ENCODE results near the gene SMG9. TPM values are rescaled to one million over a fixed set of nuclear protein-coding genes. Genes with fewer than 3 reads are reported as not detected.
"Not testable (repeated sequence)": the region's sequence is repeated elsewhere in the genome, so short reads cannot be mapped to it uniquely, and the experiment has no call there.

SMG9 gene
- total and polyA plus RNA-seq, 8 donors, result 40.9 to 66.2 (median 54.6) TPM

GRCh38 chr19:43777163-43777695 lies 22.5 kb upstream of the SMG9 start:
- peak; percentile 13 for ATAC-seq
- Histone ChIP-seq H3K4me1 (peaks cover 14 to 53% of the 10 kb centered on the region in 2 donors), H3K36me3 (peaks cover 0 to 8% of the 10 kb centered on the region in 2 donors), H3K9me3 (no peaks in the 10 kb centered on the region), H3K27ac (peak overlapping the region in 1 of 2 donors; percentile 80), H3K27me3 (peaks cover 0 to 18% of the 10 kb centered on the region in 2 donors), H3K4me3 (no peak overlapping the region)
- DNase-seq, result peak in 1 of 4 donors; percentile 44
- intact Hi-C loops (cut with DNase I), result no loop called here
- TF ChIP-seq CTCF (IDR thresholded peaks at IDR 0.05), result no peak

- peaks cover 14 to 53% of the 10 kb centered on the region in 2 donors for H3K4me1 ChIP-seq
- peaks cover 0 to 17% of the 10 kb centered on the region in 2 donors for H3K27me3 ChIP-seq
- H3K9me3 ChIP-seq, result no peaks in the 10 kb centered on the region
- intact Hi-C loops (cut with DNase I), result no loop called here
- ATAC-seq, result no peak
- no peak overlapping the region for H3K4me3 ChIP-seq
- H3K27ac ChIP-seq, result no peak overlapping the region
- no peak for TF ChIP-seq CTCF (IDR thresholded peaks at IDR 0.05)
- peaks cover 0 to 8% of the 10 kb centered on the region in 2 donors for H3K36me3 ChIP-seq
- no peak for DNase-seq
Observed at GRCh38 chr19:43776286-43776685, 21.5 kb upstream of the SMG9 start.

GRCh38 chr19:43775299-43775890 lies 20.6 kb upstream of the SMG9 start:
- no peaks in the 10 kb centered on the region for H3K9me3 ChIP-seq
- peaks cover 0 to 9% of the 10 kb centered on the region in 2 donors for H3K27me3 ChIP-seq
- peaks cover 0 to 8% of the 10 kb centered on the region in 2 donors for H3K36me3 ChIP-seq
- intact Hi-C loops (cut with DNase I), result no loop called here
- H3K4me3 ChIP-seq, result no peak overlapping the region
- DNase-seq (no peak), ATAC-seq (no peak)
- H3K4me1 ChIP-seq, result peaks cover 14 to 53% of the 10 kb centered on the region in 2 donors
- H3K27ac ChIP-seq, result no peak overlapping the region
- no peak for TF ChIP-seq CTCF (IDR thresholded peaks at IDR 0.05)

- H3K27ac ChIP-seq; H3K4me3 ChIP-seq; H3K36me3 ChIP-seq; ATAC-seq; H3K27me3 ChIP-seq; DNase-seq; intact Hi-C loops (cut with DNase I); H3K9me3 ChIP-seq: not testable (repeated sequence)
- H3K4me1 ChIP-seq, result peaks cover 14 to 56% of the 10 kb centered on the region in 2 donors
Observed at GRCh38 chr19:43774940-43775258, 20.1 kb upstream of the SMG9 start.

- peaks cover 0 to 8% of the 10 kb centered on the region in 2 donors for H3K36me3 ChIP-seq
- no peak overlapping the region for H3K27ac ChIP-seq
- H3K27me3 ChIP-seq, result peaks cover 0 to 9% of the 10 kb centered on the region in 2 donors
- peak in 2 of 4 donors; percentile 55 to 87 for DNase-seq
- ATAC-seq, result peak; percentile 88
- peaks cover 14 to 56% of the 10 kb centered on the region in 2 donors for H3K4me1 ChIP-seq
- intact Hi-C loops (cut with DNase I), result no loop called here
- H3K9me3 ChIP-seq, result no peaks in the 10 kb centered on the region
- peak overlapping the region in 1 of 2 donors; percentile 16 for H3K4me3 ChIP-seq
- peak; percentile 27 to 48 for TF ChIP-seq CTCF (IDR thresholded peaks at IDR 0.05)
Observed at GRCh38 chr19:43774103-43774939, 19.6 kb upstream of the SMG9 start.
